HFFc6 (cell line): ENCODE results near the gene MRPL11. TPM values are rescaled to one million over a fixed set of nuclear protein-coding genes. Genes with fewer than 3 reads are reported as not detected.
A peak's percentile ranks its signal among the peaks of the same experiment; 100 is the strongest.

Source experiments
- DNase-seq: peaks from one replicate; pipeline ENCODE4 v3.0.0-alpha.2; 2018
- H3K27ac Mint-ChIP-seq: 2 replicates; pipeline ENCODE4 v1.8.0; 2020; ENCODE audit warnings: mild to moderate bottlenecking, mixed read lengths
- H3K27me3 Mint-ChIP-seq: 2 replicates; pipeline ENCODE4 v1.8.0; 2021; ENCODE audit warnings: mild to moderate bottlenecking, moderate library complexity, mixed read lengths; ENCODE audit not compliant: insufficient read depth
- H3K36me3 Mint-ChIP-seq: 2 replicates; pipeline ENCODE4 v1.8.0; 2021; ENCODE audit warnings: low read depth, mixed read lengths
- H3K4me1 Mint-ChIP-seq: 2 replicates; pipeline ENCODE4 v1.8.0; 2020; ENCODE audit warnings: low read depth, mixed read lengths
- H3K4me3 Mint-ChIP-seq: 2 replicates; pipeline ENCODE4 v1.8.0; 2020; ENCODE audit warnings: mild to moderate bottlenecking, moderate library complexity, mixed read lengths
- H3K9me3 Mint-ChIP-seq: 2 replicates; pipeline ENCODE4 v1.8.0; 2020; ENCODE audit warnings: mild to moderate bottlenecking, mixed read lengths
- CTCF ChIP-seq: fragments of 200-600 bp; sonication (generic); IDR thresholded peaks from 2 replicates; pipeline ENCODE4 v1.5.0; 2021; ENCODE audit warnings: antibody characterized with exemption, mild to moderate bottlenecking
- total RNA-seq, 6 experiments: library from RNA; stranded (reverse); fragmentation: NEBNext Ultra II Directional; extraction: Animal tissue kit (Norgen Biotek cat#: 25700); gene quantifications; 2 replicates in 1 of 6; 3 replicates in 5 of 6; pipeline ENCODE4 v1.2.3, GENCODE V29; 2021

MRPL11 gene
- total RNA-seq, 6 experiments from 2014 or later = 55.6 to 74.1 (median 67.6) TPM

DNA sequence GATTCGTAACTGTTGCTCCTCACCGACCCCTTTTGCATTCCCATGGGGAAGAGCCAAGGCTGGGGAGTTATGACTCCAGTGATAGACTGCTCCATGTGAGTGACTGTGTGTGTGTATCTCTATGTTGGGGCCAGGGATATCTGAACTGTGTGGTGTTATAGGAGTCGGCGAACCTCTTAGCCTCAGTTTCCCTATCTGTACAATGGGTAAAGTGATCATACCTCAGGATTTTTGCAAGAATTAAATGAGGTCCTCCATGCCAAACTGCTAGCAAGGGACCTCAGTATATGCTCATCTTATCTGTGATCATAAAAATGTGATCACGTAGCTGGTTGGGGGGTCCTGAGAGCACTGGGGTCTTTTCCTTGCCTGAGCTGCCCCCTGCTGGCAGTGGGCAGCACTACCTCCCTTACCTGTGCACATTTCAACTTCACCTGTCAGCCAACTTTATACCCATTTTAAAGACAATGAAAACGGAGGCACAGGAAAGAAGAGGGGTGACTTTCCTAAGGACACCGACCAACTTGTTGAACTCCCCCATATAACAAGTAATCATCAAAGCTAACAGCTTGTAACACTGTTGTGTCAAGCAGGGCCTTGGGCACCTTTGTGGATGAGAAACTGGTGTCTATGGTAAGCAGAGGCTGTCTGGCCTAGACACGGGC is 40.2 kb upstream of the MRPL11 start:
- Mint-ChIP-seq H3K9me3 (no peaks in the 10 kb centered on the region), H3K27ac (peak overlapping the region; percentile 90), H3K27me3 (no peaks in the 10 kb centered on the region; the same call in 1 of the 2 replicates), H3K4me1 (peaks cover 37% of the 10 kb centered on the region), H3K4me3 (peak overlapping the region; percentile 92), H3K36me3 (0 out of 2 replicates have a peak, but pooled peaks cover 6% of the 10 kb centered on the region)
- TF ChIP-seq CTCF = peak; percentile 91
- DNase-seq = no peak

DNA sequence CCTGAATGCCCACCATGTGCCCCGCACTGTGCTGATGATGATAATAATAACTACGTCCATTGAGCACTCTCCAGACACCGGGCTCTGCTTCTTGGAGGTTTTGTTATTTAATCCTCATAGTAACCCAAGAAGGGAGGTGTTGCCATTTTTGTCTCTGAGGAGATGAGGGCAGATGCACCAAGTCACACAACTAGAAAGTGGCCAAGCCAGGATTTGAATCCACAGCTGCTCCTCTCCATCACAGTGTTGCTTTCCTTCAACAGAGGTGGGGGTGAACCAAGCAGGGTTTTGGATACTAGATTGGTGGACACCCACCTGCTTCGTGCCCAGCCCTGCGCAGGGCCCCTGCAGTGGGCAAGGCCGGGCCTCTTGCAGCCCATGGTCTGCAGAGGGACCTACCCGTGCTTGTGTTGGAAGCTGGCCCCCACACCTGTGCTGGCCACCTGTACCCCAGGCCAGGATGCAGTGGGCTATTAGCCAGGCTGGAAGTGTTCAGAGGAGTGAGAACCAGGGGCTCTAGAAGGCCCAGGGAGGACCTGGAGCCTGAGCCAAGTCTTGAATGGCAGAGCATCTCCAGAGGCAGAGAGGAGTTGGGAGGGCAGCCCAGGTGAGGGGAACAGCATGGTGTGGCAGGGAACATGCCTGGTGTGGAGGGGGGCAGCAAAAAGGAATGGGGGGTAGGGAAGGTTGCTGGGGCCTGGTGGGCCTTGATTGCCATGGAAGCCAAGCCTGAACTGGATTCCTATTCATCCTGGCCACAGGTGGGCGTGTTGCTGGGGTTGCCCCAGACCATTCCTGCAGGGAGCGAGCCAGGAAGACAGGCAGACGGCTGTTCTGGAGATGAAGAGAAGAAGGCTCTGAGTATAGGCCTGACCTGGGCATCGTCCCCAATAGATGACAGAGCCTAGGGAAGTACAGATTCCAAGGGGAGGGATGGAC is 38.9 kb upstream of the MRPL11 start:
- no peak for DNase-seq
- H3K27me3 Mint-ChIP-seq = no peaks in the 10 kb centered on the region; the same call in 1 of the 2 replicates
- no peak overlapping the region for H3K4me3 Mint-ChIP-seq
- H3K27ac Mint-ChIP-seq = no peak overlapping the region
- peaks cover 28% of the 10 kb centered on the region for H3K4me1 Mint-ChIP-seq
- H3K9me3 Mint-ChIP-seq = no peaks in the 10 kb centered on the region
- TF ChIP-seq CTCF = no peak
- 0 out of 2 replicates have a peak, but pooled peaks cover 4% of the 10 kb centered on the region for H3K36me3 Mint-ChIP-seq

GRCh38 chr11:66476841-66477251 is 38.2 kb upstream of the MRPL11 start:
- no peak for TF ChIP-seq CTCF
- no peak for DNase-seq
- Mint-ChIP-seq H3K36me3 (no peaks in the 10 kb centered on the region), H3K9me3 (no peaks in the 10 kb centered on the region), H3K27ac (no peak overlapping the region), H3K4me3 (no peak overlapping the region), H3K4me1 (peaks cover 23% of the 10 kb centered on the region), H3K27me3 (no peaks in the 10 kb centered on the region; the same call in 1 of the 2 replicates)

DNA sequence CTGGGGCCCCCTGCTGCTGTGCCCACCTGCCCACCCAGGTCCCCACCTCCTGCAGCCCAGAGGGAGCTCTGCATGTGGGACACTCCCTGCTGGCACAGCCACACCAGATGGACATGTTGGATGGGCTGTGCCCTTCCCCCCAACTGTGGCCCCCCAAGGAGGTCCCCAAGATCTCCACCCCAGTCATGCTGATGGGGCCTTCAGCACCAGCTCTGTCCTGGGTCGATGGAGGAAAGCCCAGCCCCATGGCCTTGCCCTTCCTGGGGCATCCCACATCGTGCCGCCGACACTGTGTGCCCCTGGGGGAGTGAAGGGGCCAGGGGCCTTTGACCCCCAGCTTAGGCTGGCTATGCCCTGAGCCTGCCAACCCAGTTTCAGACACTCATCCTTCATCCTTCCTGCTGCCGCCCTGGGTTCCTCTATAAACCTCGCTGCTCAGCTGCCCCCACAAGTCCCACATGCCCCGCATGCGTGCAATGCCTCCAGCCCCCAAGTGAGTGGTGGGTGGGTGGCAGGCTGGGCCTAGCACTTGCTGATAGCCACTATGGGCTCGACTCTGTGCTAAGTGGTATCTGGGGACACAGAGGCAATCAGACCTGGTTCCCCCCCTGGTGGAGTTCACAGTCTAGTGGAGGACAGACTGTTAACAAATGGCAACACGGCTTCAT is 37.7 kb upstream of the MRPL11 start:
- H3K36me3 Mint-ChIP-seq = no peaks in the 10 kb centered on the region; the same call in 1 of the 2 replicates
- no peak overlapping the region for H3K27ac Mint-ChIP-seq
- H3K4me1 Mint-ChIP-seq = peaks cover 23% of the 10 kb centered on the region
- H3K4me3 Mint-ChIP-seq = no peak overlapping the region
- no peaks in the 10 kb centered on the region for H3K9me3 Mint-ChIP-seq
- DNase-seq = no peak
- TF ChIP-seq CTCF = no peak
- no peaks in the 10 kb centered on the region; the same call in 1 of the 2 replicates for H3K27me3 Mint-ChIP-seq

- H3K36me3 Mint-ChIP-seq = no peaks in the 10 kb centered on the region; the same call in 1 of the 2 replicates
- H3K27ac Mint-ChIP-seq = no peak overlapping the region
- H3K9me3 Mint-ChIP-seq = no peaks in the 10 kb centered on the region
- peaks cover 17% of the 10 kb centered on the region for H3K4me1 Mint-ChIP-seq
- DNase-seq = no peak
- no peak overlapping the region for H3K4me3 Mint-ChIP-seq
- H3K27me3 Mint-ChIP-seq = no peaks in the 10 kb centered on the region; the same call in 1 of the 2 replicates
- no peak for TF ChIP-seq CTCF
These were observed 36.9 kb upstream of the MRPL11 start for GRCh38 chr11:66475349-66476172.
